Neural progenitor cell (in vitro differentiated cells): Measurements from ENCODE around the gene MSGN1.

Source experiments
- CTCF ChIP-seq: fragments of 200-600 bp; sonication (generic); IDR thresholded peaks from 2 replicates; pipeline ENCODE4 v1.5.1; 2017; ENCODE audit warnings: antibody characterized with exemption, mild to moderate bottlenecking
- EZH2phosphoT487 ChIP-seq: fragments of 200-600 bp; sonication (generic); IDR thresholded peaks from 2 replicates; pipeline ENCODE4 v1.6.1; 2017; ENCODE audit warnings: antibody characterized with exemption

DNA sequence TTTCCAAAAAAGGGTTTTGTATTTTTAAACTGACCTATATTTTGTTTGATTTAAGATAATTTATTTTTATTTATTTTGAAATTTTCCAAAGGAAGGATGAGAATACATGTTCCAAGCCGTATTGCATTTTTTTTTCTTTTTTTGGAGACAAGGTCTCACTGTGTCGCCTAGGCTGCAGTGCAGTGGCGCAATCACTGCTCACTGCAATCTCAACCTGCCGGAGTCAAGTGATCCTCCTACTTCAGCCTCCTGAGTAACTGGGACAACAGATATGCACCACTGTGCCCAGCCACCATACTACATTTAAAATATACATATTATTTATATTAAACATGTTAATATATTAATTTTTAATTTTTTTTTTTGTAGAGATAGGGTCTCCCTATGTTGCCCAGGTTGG is 47.4 kb upstream of the MSGN1 start:
- TF ChIP-seq CTCF, result no peak
- no peak for TF ChIP-seq EZH2phosphoT487
